Memory B cell (primary cell): ENCODE data around the gene FAM193A.
"Not testable (repeated sequence)": the region's sequence is repeated elsewhere in the genome, so short reads cannot be mapped to it uniquely, and the experiment has no call there.

Source experiments
- ATAC-seq: fragments of 150-1000 bp; cut with Tn5 transposase; 2 replicates; pipeline ENCODE4 v1.10.0; 2021; ENCODE audit warnings: low read depth, mild to moderate bottlenecking, moderate library complexity
- DNase-seq, 2 donors: peaks; one replicate each; pipeline ENCODE4 v3.0.0; 2022; ENCODE audit warnings: low spot score in 2 of 2
- H3K27ac Mint-ChIP-seq: one replicate; pipeline ENCODE4 v1.8.0; 2022; ENCODE audit warnings: mild to moderate bottlenecking, moderate library complexity, mixed read lengths
- H3K27me3 Mint-ChIP-seq: one replicate; pipeline ENCODE4 v1.8.0; 2022; ENCODE audit warnings: mixed read lengths
- H3K36me3 Mint-ChIP-seq: one replicate; pipeline ENCODE4 v1.8.0; 2022; ENCODE audit warnings: mild to moderate bottlenecking, mixed read lengths
- H3K4me1 Mint-ChIP-seq: one replicate; pipeline ENCODE4 v1.8.0; 2022; ENCODE audit warnings: mixed read lengths
- H3K4me3 Mint-ChIP-seq: one replicate; pipeline ENCODE4 v1.8.0; 2022; ENCODE audit warnings: mild to moderate bottlenecking, moderate library complexity, mixed read lengths
- H3K9me3 Mint-ChIP-seq: one replicate; pipeline ENCODE4 v1.8.0; 2022; ENCODE audit warnings: mixed read lengths

Gene FAM193A

DNA sequence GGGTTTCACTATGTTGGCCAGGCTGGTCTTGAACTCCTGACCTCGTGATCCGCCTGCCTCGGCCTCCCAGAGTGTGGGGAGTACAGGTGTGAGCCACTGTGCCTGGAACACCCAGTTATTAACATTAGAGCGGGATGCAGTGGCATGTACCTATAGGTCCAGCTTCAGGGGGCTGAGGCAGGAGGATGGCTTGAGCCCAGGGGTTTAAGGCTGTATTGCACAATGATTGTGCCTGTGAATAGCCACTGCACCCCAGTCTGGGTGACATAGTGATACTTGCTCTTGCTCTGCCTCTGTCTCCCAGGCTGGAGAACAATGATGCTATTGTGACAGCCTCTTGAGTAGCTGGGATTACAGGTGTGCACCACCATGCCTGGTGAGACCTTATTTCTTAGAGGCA is 39.8 kb downstream of the FAM193A start:
- Mint-ChIP-seq H3K4me3 (no peak overlapping the region), H3K4me1 (peaks cover 33% of the 10 kb centered on the region)

DNA sequence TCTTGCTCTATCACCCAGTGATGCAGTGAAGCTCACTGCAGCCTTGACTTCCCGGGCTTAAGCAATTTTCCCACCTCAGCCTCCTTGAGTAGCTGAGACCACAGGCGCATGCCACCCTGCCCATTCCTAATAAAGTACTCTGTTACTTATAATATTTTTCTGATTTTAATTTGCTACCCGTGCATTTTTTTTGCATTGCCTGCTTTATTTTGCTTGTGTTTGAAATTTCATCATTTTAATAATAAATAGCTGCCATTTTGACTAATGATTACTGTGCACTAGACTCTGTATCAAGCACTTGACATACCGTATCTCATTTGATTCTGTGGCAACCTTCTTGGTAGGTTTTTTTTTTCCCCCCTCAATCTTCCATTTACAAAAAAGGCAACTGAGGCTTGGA is 41.7 kb downstream of the FAM193A start:
- Mint-ChIP-seq H3K36me3 (peaks cover 14% of the 10 kb centered on the region), H3K4me3 (no peak overlapping the region), H3K27me3 (no peaks in the 10 kb centered on the region), H3K9me3 (no peaks in the 10 kb centered on the region), H3K4me1 (peaks cover 34% of the 10 kb centered on the region), H3K27ac (no peak overlapping the region)
- ATAC-seq (no peak), DNase-seq (no peak)

More for the DNA sequence above, 39.8 kb downstream of the FAM193A start:
- Mint-ChIP-seq H3K9me3 (no peaks in the 10 kb centered on the region), H3K27me3 (no peaks in the 10 kb centered on the region), H3K36me3 (peaks cover 14% of the 10 kb centered on the region), H3K27ac (no peak overlapping the region)
- no peak for ATAC-seq
- no peak for DNase-seq

DNA sequence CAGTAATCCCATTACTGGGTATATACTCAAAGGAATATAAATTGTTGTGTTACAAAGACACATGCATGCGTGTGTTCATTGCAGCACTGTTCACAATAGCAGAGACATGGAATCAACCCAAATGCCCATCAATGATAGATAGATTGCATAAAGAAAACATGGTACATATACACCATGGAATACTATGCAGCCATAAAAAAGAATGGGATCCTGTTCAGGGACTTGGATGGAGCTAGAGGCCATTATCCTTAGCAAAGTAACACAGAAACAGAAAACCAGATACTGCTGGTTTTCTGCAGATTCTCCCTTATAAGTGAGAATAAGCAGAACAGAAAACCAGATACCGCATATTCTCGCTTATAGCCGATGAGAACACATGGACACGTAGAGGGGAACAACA is 43.5 kb downstream of the FAM193A start:
- no peak for ATAC-seq

DNA sequence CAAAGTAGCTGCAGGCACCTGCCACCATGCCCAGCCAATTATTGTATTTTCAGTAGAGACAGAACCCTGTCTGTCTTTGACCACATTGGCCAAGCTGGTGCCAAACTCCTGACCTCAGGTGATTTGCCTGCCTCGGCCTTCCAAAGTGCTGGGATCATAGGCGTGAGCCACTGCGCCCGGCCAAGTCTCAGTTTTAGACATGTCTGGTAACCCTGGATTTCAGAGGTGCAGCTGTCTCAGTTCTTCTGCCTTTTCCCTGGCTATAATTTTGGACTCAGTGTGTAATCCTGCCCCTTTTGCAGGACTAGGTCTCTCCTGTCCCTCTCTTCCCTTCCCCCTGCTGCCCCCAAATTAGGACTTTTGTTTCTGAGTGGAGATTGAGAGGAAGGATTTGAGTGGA is 46.6 kb downstream of the FAM193A start:
- H3K27ac Mint-ChIP-seq = no peak overlapping the region
- peaks cover 43% of the 10 kb centered on the region for H3K4me1 Mint-ChIP-seq
- ATAC-seq = no peak
- H3K9me3 Mint-ChIP-seq = no peaks in the 10 kb centered on the region
- H3K36me3 Mint-ChIP-seq = peaks cover 7% of the 10 kb centered on the region
- H3K4me3 Mint-ChIP-seq = no peak overlapping the region
- no peak for DNase-seq
- H3K27me3 Mint-ChIP-seq = no peaks in the 10 kb centered on the region

More for the DNA sequence above, 43.5 kb downstream of the FAM193A start:
- no peak for DNase-seq
- Mint-ChIP-seq H3K4me3 (no peak overlapping the region), H3K27ac (no peak overlapping the region), H3K27me3 (no peaks in the 10 kb centered on the region), H3K36me3 (peaks cover 13% of the 10 kb centered on the region), H3K4me1 (peaks cover 31% of the 10 kb centered on the region), H3K9me3 (no peaks in the 10 kb centered on the region)

DNA sequence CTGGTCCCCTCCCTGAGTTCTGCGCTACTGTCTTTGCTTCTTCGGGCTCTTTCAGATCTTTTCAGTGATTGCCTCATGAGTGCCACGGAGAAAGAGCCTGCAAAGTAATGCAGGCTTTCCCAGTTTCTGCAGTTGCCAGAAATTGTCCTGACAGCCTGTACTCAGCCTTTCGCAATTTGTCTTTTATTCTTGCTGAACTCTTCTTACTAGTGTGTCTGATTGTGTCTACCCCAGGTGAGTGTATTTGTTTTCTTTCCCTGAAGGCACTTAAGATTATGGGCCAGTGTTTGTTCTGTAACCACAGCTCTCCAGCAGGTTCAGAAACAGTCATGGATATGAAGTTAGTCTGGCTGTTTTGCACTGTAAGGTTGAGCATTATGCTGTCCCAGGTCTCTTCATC is 47.1 kb downstream of the FAM193A start:
- DNase-seq (no peak), ATAC-seq (no peak)
- no peaks in the 10 kb centered on the region for H3K9me3 Mint-ChIP-seq
- H3K4me3 Mint-ChIP-seq = no peak overlapping the region
- peaks cover 47% of the 10 kb centered on the region for H3K4me1 Mint-ChIP-seq
- no peaks in the 10 kb centered on the region for H3K27me3 Mint-ChIP-seq
- no peak overlapping the region for H3K27ac Mint-ChIP-seq
- H3K36me3 Mint-ChIP-seq = peaks cover 7% of the 10 kb centered on the region

DNA sequence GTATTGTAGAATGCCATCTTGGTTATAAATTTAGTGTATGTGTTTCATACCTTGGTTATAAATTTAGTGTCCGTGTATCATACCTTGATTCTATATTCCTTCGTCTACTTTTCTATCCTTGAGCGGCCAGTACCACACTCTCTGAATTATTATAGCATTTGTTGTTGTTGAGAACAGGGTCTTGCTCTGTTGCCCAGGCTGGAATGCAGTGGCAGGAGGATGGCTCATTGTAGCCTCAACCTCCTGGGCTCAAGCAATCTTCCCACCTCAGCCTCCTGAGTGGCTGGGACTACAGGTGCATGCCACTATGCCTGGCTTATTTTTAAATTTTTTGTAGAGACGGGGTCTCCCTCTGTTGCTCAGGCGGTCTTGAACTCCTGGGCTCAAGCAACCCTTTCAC is 50.1 kb downstream of the FAM193A start:
- H3K27ac Mint-ChIP-seq = peak overlapping the region; percentile 70
- H3K36me3 Mint-ChIP-seq = no peaks in the 10 kb centered on the region
- DNase-seq (no peak), ATAC-seq (no peak)
- H3K4me3 Mint-ChIP-seq = no peak overlapping the region
- H3K4me1 Mint-ChIP-seq = peaks cover 59% of the 10 kb centered on the region
- H3K27me3 Mint-ChIP-seq = no peaks in the 10 kb centered on the region
- H3K9me3 Mint-ChIP-seq = no peaks in the 10 kb centered on the region

DNA sequence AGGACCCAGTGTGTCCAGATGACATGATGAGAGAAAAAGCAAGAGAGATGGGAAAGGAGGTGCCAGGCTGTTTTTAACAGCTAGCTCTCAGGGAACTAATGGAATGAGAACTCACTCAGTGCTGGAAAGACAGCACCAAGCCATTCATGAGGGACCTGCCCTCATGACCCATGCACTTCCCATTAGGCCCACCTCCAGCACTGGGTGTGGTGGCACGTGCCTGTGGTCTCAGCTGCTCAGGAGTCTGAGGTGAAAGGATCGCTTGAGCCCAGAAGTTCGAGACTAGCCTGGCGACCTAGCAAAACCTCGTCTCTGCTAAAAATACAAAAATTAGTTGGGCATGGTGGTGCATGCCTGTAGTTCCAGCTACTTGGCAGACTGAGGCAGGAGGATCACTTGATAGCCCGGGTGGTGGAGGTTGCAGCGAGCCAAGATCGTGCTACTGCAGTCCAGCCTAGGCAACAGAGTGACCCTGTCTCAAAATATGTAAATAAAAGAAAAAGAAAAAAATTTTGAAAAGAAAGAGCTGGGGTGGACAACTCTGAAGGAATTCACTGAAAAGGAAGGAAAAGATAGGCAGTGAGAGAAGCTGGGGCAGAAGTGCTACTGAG is 50.9 kb downstream of the FAM193A start:
- Mint-ChIP-seq H3K27me3 (no peaks in the 10 kb centered on the region), H3K27ac (peak overlapping the region; percentile 70), H3K4me1 (peaks cover 53% of the 10 kb centered on the region), H3K4me3 (peak overlapping the region; percentile 43), H3K9me3 (no peaks in the 10 kb centered on the region), H3K36me3 (no peaks in the 10 kb centered on the region)
- DNase-seq (no peak), ATAC-seq (no peak)

DNA sequence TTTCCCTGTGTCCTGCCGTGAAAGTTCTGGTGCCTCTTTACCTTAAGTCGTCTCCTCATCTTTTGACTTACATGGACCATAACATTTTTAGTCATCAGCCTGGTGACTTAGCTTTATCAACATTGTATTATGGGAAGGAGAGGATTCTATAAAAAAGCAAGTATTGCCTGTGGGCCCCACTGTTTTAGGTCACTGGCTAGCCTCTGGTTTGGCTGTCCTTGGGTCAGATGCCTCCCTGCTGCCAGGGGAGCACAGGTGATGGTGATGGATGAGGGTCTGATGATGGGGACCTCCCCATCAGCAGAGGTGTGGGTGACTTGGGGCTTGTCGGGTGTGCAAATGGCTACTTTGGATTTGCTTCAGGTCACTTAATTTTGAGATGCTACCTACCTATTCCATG is 51.8 kb downstream of the FAM193A start:
- Mint-ChIP-seq H3K9me3 (no peaks in the 10 kb centered on the region), H3K4me1 (peaks cover 55% of the 10 kb centered on the region), H3K4me3 (no peak overlapping the region), H3K27me3 (no peaks in the 10 kb centered on the region), H3K27ac (peak overlapping the region; percentile 20), H3K36me3 (no peaks in the 10 kb centered on the region)
- ATAC-seq = no peak
- DNase-seq = no peak

DNA sequence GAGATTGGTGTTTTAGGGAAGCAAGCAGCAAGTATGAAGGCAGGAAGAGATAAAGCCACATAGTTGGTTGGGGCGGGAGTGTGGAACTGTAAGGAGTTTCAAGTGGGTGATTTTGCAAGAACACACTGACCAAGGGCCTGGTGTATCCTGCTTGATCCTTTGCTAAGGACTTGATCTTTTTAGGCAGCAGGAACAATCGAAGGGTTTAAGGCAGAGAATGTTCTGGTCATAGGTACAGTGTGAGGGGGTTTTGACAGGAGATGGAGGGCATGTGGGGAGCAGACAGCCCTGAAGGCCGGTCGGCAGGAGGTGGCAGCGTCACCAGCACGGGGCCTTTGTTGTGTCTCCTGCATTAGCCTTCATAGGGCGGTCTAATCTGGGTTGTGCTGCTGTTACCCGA is 54.7 kb downstream of the FAM193A start:
- no peaks in the 10 kb centered on the region for H3K36me3 Mint-ChIP-seq
- H3K27me3 Mint-ChIP-seq = no peaks in the 10 kb centered on the region
- no peak for DNase-seq
- peak; percentile 21 for ATAC-seq
- H3K27ac Mint-ChIP-seq = peak overlapping the region; percentile 64
- peak overlapping the region; percentile 4 for H3K4me3 Mint-ChIP-seq
- no peaks in the 10 kb centered on the region for H3K9me3 Mint-ChIP-seq
- peaks cover 52% of the 10 kb centered on the region for H3K4me1 Mint-ChIP-seq

DNA sequence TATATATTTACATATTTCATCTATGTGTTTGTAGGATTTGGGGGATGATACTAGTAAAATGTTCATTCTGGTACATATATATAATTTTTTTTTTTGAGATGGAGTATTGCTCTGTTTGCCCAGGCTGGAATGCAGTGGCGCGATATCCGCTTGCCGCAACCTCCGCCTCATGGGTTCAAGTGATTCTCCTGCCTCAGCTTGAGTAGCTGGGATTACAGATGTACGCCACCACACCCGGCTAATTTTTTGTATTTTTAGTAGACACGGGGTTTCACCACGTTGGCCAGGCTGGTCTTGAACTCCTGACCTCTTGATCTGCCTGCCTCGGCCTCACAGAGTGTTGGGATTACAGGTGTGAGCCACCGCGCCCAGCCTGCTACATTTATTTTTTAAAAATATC is 55.6 kb downstream of the FAM193A start:
- DNase-seq, H3K36me3 Mint-ChIP-seq, H3K9me3 Mint-ChIP-seq, H3K4me3 Mint-ChIP-seq, ATAC-seq, H3K27me3 Mint-ChIP-seq: not testable (repeated sequence)
- H3K4me1 Mint-ChIP-seq = peaks cover 47% of the 10 kb centered on the region
- H3K27ac Mint-ChIP-seq = peak overlapping the region; percentile 85

DNA sequence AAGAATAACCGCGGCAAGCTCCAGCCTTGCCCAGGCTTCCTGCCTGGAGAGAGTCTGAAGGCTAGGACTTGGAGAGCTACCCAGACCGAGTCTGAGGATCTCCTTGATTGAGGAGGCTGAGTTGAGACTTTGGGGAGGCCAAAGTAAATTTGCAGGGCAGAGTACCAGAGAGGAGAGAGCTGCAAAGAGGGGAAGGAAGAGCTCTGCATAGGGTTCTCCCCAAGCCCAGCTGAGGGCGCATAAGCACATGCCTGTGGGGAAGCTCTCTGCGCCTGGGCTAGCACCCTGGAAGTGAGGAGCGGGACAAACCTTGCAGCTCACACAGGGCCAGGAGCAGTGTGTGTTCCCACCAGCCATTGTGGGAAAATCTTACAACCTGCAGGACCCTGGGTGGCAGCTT is 56.1 kb downstream of the FAM193A start:
- Mint-ChIP-seq H3K4me3 (no peak overlapping the region), H3K27me3 (no peaks in the 10 kb centered on the region), H3K9me3 (no peaks in the 10 kb centered on the region), H3K36me3 (peaks cover 3% of the 10 kb centered on the region), H3K27ac (peak overlapping the region; percentile 85), H3K4me1 (peaks cover 49% of the 10 kb centered on the region)
- DNase-seq = no peak
- ATAC-seq = no peak

DNA sequence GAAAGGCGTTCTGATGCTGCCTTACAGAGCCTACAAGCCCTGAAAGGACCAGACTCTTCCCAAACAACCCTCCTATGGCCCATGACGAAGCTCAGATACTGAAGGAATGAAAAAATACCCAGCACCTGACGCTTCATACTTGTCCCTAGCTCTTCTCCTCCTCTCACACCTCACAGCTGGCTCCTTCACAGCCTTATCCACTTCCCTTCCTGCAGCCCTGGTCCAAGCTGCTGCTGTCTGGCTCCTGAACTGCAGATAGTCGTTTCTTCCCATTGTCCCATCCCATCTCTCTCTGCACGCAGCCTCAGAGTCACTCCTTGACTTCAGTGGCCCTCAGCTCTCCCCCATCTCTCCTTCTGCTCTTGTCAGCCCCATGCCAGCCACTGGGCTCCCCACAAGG is 56.6 kb downstream of the FAM193A start:
- ATAC-seq = no peak
- H3K9me3 Mint-ChIP-seq = no peaks in the 10 kb centered on the region
- H3K27ac Mint-ChIP-seq = peak overlapping the region; percentile 85
- peaks cover 3% of the 10 kb centered on the region for H3K36me3 Mint-ChIP-seq
- H3K27me3 Mint-ChIP-seq = no peaks in the 10 kb centered on the region
- peaks cover 49% of the 10 kb centered on the region for H3K4me1 Mint-ChIP-seq
- H3K4me3 Mint-ChIP-seq = peak overlapping the region; percentile 30
- no peak for DNase-seq

DNA sequence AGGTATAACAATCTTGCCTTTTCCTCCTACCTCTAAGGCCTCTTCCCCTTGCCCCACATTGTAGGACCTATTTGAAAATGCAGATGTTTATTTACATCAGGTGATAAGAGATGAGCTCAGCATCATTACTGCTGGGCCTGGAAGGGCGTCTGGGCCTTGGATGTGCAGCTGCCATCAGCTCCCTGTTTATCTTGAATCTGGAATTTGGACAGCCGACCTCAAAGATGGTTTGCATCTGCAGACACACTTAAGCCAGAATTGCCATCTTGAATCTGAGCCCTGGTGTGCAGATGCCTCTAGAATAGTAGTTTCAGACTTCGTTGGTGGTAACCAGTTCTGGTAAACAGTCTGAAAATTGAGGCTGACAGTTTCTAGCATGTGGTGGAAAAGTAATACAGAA is 59.0 kb downstream of the FAM193A start:
- Mint-ChIP-seq H3K27ac (peak overlapping the region; percentile 81), H3K27me3 (no peaks in the 10 kb centered on the region), H3K9me3 (no peaks in the 10 kb centered on the region), H3K36me3 (peaks cover 8% of the 10 kb centered on the region), H3K4me3 (no peak overlapping the region), H3K4me1 (peaks cover 55% of the 10 kb centered on the region)
- ATAC-seq = no peak
- no peak for DNase-seq

DNA sequence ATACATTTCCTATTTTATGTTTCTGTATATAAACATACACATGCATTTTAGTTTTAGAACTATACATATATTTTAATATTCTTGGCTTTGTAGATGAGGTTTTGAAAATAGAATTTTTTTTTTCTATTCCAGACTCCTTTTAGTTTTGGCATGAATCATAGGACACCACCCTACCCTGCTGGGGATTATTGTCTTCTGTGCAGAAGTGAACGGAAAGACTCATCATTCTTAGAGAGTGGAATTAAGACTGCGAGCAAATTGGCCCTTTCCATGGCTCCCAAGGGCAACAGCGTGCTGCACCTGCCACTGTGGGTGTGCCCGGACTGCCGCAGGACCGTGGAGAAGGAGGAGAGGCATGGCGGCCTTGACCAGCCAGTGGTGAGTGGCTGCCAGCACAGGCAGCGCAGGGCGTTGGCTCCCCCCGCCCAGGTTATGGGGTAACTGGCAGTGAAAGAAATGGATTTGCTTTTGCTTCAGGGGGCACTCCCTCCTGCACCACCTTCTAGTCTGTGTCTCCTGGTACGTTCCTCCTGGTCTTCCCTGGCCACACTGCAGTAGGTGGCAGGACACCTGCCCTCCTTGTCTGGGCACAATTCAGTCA is 59.6 kb downstream of the FAM193A start:
- DNase-seq (no peak), ATAC-seq (no peak)
- Mint-ChIP-seq H3K36me3 (peaks cover 10% of the 10 kb centered on the region), H3K4me3 (no peak overlapping the region), H3K27ac (peak overlapping the region; percentile 81), H3K9me3 (no peaks in the 10 kb centered on the region), H3K4me1 (peaks cover 58% of the 10 kb centered on the region), H3K27me3 (no peaks in the 10 kb centered on the region)

DNA sequence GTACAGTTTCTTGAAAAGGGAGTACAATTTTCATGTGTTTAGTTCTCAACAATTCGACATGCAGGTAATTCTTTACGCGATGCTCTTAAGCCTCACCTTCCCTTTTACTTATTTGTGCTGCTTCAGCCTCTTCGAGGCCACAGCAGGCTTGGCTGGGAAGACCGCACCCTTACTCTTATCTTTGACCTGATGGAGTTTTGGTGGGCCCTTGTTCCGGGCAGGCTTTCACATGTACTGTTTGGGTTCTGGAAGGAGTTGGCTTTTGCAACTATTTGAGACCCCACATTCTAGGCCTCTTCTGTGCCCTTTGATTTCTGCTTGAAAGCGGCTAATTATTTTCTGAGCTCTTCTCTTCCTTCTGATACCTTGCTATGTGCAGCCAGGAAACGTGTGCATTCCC is 60.2 kb downstream of the FAM193A start:
- Mint-ChIP-seq H3K36me3 (peaks cover 10% of the 10 kb centered on the region), H3K4me3 (no peak overlapping the region), H3K4me1 (peaks cover 54% of the 10 kb centered on the region), H3K27me3 (no peaks in the 10 kb centered on the region), H3K9me3 (no peaks in the 10 kb centered on the region), H3K27ac (peak overlapping the region; percentile 81)
- ATAC-seq (no peak), DNase-seq (no peak)
